Subcutaneous abdominal adipose tissue (tissue), 5 donors: ENCODE results near the gene VSIR.

Source experiments
- H3K27ac ChIP-seq: one replicate; pipeline ENCODE4 v1.7.0; 2013; ENCODE audit warnings: low read depth, mild to moderate bottlenecking, inconsistent platforms, low read length, moderate library complexity
- H3K27me3 ChIP-seq, 5 donors: one replicate each; pipeline ENCODE4 v1.7.0; 2013; ENCODE audit warnings: low read length in 5 of 5, inconsistent platforms in 1 of 5; ENCODE audit not compliant: control insufficient read depth in 5 of 5, insufficient read depth in 4 of 5
- H3K36me3 ChIP-seq, 5 donors: one replicate each; pipeline ENCODE4 v1.7.0; 2013; ENCODE audit warnings: low read length in 5 of 5; ENCODE audit not compliant: control insufficient read depth in 5 of 5, insufficient read depth in 5 of 5
- H3K4me1 ChIP-seq, 5 donors: one replicate each; pipeline ENCODE4 v1.7.0; 2013; ENCODE audit warnings: low read length in 5 of 5, mild to moderate bottlenecking in 3 of 5, moderate library complexity in 1 of 5; ENCODE audit not compliant: control insufficient read depth in 5 of 5, insufficient read depth in 5 of 5
- H3K4me3 ChIP-seq, 5 donors: one replicate each; pipeline ENCODE4 v1.7.0; 2013; ENCODE audit warnings: low read length in 5 of 5, low read depth in 1 of 5
- H3K9ac ChIP-seq, 5 donors: one replicate each; pipeline ENCODE4 v1.7.0; 2013; ENCODE audit warnings: low read length in 5 of 5, mild to moderate bottlenecking in 4 of 5, moderate library complexity in 3 of 5
- H3K9me3 ChIP-seq, 5 donors: one replicate each; pipeline ENCODE4 v1.7.0; 2013; ENCODE audit warnings: low read length in 5 of 5; ENCODE audit not compliant: control insufficient read depth in 5 of 5
- donor health status: healthy.
- donor health status: healthy.
- donor health status: healthy.
- donor health status: healthy.
- donor health status: healthy.

VSIR gene

DNA sequence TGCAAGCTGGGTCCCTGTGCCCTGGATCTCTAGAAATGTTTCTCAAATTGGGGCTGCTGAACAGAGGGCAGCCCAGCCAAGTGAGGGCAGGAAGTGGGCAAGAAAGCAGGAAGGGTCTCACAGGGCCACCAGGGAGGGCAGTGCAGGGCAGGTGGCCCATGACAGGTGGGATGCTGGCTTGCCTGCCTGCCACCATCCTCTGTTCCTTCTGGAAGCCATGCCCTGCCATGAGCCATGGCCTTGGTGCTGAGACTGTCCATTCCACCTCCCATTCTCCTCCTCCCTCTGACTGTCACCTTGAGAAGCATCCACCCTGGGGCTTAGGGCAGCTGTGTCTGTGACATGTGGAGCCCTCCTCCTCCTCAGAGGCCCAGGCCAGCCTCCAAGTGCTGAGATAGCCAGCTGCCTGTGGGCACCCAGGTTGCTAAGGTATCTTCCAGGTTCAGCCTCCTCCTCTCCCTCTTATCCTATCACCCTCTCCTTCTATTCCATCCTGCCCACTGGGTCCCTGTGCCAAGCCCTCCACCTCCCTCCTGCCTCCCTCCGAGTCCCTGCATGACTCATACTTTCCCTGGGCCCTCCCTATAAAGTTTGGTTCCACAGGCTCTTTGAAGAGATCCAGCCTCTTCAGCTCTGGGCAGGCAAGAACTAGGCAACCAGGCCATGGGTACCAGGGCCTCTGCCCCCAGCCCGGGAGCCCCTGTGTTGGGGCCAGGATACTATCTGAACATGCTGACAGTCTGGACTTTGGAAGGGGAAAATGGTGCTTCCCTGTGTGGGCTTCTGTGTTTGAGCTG, 1.3 kb downstream of the VSIR start:
- Histone ChIP-seq H3K9ac (peak overlapping the region; percentile 80 to 98 (median 83)), H3K4me1 (peaks cover 32 to 96% (median 85%) of the 10 kb centered on the region in 5 donors), H3K27me3 (no peaks in the 10 kb centered on the region), H3K27ac (peak overlapping the region; percentile 96), H3K4me3 (peak overlapping the region; percentile 83 to 98 (median 86)), H3K36me3 (peaks cover 0 to 6% (median 4%) of the 10 kb centered on the region in 5 donors), H3K9me3 (no peaks in the 10 kb centered on the region)

DNA sequence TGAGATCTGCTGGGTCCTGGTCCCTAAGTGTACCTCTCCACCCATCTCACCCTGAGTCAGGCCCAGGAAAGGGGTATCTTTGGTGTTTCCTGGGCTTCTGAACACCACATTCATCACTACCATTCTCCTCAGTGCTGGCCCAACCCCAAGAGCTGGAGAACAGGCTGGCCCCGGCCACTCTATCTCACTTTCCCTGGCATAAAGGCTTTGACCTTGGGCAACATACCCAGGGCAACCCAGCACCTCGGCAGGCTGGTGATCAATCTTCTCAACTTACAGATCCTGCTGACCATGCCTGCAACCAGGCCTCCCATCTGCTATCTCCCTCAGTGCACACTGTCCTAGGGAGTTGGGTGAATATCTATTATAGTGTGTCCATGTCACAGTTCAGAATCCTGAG, 2.1 kb downstream of the VSIR start:
- no peaks in the 10 kb centered on the region for H3K9me3 ChIP-seq
- peaks cover 0 to 7% (median 4%) of the 10 kb centered on the region in 5 donors for H3K36me3 ChIP-seq
- H3K27ac ChIP-seq = peak overlapping the region; percentile 96
- no peaks in the 10 kb centered on the region for H3K27me3 ChIP-seq
- peak overlapping the region; percentile 83 to 98 (median 86) for H3K4me3 ChIP-seq
- peak overlapping the region; percentile 0 to 95 (median 80) for H3K9ac ChIP-seq
- H3K4me1 ChIP-seq = peaks cover 37 to 97% (median 93%) of the 10 kb centered on the region in 5 donors

DNA sequence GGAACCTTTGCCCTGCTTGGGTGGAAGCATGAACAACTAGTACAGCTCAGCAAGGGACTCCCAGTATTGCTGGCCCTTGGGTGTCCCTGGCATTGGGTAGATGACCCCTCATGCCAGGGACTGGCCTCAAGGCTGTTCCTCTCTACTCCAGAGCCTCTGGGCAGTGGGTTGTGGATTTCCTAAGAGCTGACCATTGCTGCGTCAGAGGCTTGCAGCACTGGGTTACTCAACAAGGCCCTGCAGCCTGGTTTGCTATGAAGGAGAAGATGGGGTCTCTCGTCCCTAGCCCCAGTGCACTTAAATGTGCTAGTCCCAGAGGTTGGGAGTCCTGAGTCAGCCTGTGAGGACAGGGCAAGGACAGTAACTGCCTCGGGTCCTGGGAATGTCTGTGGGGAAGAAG, 2.5 kb downstream of the VSIR start:
- H3K4me1 ChIP-seq = peaks cover 38 to 97% (median 94%) of the 10 kb centered on the region in 5 donors
- peak overlapping the region; percentile 83 to 98 (median 86) for H3K4me3 ChIP-seq

DNA sequence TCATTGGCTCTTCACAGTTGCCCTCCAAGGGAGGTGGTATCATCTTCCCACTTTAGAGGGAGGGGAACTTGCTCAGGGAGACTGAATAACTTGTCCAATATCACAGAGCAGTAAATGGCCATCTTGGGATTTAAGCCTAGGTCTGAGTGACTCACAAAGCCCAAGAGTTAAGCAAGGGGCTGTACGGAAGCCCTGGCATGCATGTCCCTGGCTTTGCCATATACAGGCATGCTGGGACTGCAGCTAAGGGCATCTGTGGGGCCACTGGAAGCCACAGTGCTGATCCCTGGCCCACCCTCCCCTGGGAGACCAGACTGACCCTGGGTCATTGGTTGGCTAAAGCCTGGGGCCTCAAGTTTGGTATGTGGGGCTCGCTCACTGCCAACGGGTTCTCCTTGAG, 3.1 kb downstream of the VSIR start:
- peak overlapping the region; percentile 96 for H3K27ac ChIP-seq
- peaks cover 0 to 13% (median 4%) of the 10 kb centered on the region in 5 donors for H3K36me3 ChIP-seq
- H3K4me3 ChIP-seq = peak overlapping the region; percentile 83 to 98 (median 86)
- H3K4me1 ChIP-seq = peaks cover 41 to 97% (median 94%) of the 10 kb centered on the region in 5 donors
- H3K9ac ChIP-seq = peak overlapping the region; percentile 22 to 95 (median 63)
- no peaks in the 10 kb centered on the region for H3K9me3 ChIP-seq
- H3K27me3 ChIP-seq = no peaks in the 10 kb centered on the region

More for the DNA sequence above, 2.5 kb downstream of the VSIR start:
- Histone ChIP-seq H3K27ac (peak overlapping the region; percentile 96), H3K9ac (peak overlapping the region in 4 of 5 donors; percentile 63 to 95 (median 82)), H3K9me3 (no peaks in the 10 kb centered on the region), H3K27me3 (no peaks in the 10 kb centered on the region), H3K36me3 (peaks cover 0 to 8% (median 4%) of the 10 kb centered on the region in 5 donors)

DNA sequence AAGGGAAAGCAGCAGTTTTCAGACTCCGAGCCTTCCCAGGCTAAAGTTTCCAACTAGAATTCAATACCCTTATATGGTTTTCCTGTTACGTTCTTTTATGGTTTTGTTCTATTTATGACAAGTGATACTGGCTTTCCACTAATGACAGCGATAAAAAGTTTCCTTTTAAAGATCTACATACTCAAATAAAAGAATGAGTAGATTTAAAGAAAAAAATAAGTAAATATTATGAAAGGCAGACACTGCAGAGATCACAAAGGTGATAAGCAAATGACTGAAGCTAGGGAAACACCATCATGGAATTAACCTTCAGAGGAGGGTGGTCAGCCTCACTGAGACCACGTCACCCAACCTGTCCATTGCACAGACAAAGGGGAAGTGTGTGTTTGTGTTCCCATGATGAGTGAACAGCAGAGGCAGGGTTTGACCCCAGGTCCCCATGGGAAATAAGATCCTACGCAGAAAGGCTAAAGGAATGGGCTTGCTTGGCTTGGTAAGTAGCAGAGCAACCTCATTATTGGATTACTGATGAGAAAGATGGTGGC, 4.0 kb downstream of the VSIR start:
- Histone ChIP-seq H3K9me3 (no peaks in the 10 kb centered on the region), H3K4me1 (peaks cover 46 to 97% (median 95%) of the 10 kb centered on the region in 5 donors), H3K4me3 (peak overlapping the region; percentile 7 to 98 (median 85)), H3K36me3 (peaks cover 0 to 20% (median 6%) of the 10 kb centered on the region in 5 donors), H3K27ac (peak overlapping the region; percentile 96), H3K27me3 (no peaks in the 10 kb centered on the region), H3K9ac (peak overlapping the region in 2 of 5 donors; percentile 15 to 22)

DNA sequence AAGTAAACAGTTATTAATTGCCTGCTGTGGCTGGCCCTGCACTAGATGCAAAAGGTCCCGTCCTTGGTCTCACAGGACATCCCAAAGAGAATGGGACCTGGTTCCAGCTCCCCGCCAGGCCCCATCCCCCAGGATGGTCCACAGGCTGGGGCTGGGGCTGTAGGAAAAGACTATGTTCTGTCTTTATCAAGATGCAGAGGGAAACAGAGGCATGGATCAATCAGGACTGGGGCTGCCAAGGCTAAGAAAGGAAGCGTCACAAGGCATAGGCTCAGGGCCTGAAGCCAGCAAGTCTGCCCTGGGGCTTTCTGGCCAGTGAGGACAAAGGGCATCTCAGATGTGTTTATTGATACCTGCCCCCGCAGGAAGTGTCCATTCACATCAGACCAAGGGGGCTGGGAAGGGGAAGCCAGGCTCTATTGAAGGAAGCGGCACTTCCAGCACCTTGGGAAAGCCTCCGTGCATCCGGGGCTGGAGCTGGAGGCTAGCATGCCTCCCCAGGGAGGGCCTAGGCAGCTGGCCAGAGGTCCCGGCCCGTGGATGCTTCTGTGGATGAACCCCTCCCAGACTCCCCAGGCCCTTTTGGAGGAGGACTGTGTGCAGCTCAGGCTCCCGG, 5.8 kb downstream of the VSIR start:
- peak overlapping the region; percentile 96 for H3K27ac ChIP-seq
- H3K36me3 ChIP-seq = peaks cover 0 to 25% (median 14%) of the 10 kb centered on the region in 5 donors
- H3K4me1 ChIP-seq = peaks cover 45 to 99% (median 96%) of the 10 kb centered on the region in 5 donors
- no peaks in the 10 kb centered on the region for H3K27me3 ChIP-seq
- peak overlapping the region in 3 of 5 donors; percentile 2 to 56 (median 17) for H3K9ac ChIP-seq
- H3K4me3 ChIP-seq = peak overlapping the region; percentile 9 to 36 (median 27)
- no peaks in the 10 kb centered on the region for H3K9me3 ChIP-seq

DNA sequence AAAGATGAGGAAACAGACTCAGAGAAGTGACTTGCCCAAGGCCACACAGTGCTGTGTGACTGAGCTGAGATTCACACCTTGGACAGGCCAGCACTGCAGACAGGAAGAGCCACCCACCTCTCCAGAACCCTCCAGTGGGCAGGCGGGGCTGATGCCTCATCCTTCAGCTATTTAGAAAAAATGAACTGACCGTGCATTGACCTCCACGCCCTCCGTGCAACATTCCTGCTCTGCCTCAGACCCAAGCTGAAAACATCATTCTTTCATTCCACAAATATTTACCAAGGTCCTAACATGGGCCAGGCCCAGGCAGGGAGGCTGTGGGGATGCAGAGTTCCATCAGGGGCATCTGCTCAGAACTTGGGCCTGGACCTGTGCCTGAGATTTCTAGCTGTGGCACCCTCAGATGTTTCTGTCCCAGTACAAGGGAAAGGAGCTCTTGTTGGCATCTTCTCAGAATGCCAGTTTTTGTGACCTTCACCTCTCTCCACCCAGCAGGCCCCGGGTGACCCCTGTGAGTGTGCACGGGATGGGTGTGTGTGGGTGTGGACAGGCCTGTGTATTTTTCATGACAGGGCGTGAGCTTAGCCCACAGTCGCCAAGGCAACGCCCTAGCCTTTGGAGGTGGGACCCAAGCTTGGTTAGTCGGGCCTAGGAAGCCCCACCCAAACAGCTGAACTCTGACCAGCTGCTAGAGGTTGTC, 6.5 kb downstream of the VSIR start:
- H3K9me3 ChIP-seq = no peaks in the 10 kb centered on the region
- H3K4me3 ChIP-seq = peak overlapping the region in 3 of 5 donors; percentile 27 to 36 (median 30)
- peak overlapping the region in 3 of 5 donors; percentile 2 to 56 (median 17) for H3K9ac ChIP-seq
- peak overlapping the region; percentile 96 for H3K27ac ChIP-seq
- peaks cover 45 to 99% (median 96%) of the 10 kb centered on the region in 5 donors for H3K4me1 ChIP-seq
- H3K27me3 ChIP-seq = no peaks in the 10 kb centered on the region
- H3K36me3 ChIP-seq = peaks cover 0 to 31% (median 20%) of the 10 kb centered on the region in 5 donors

DNA sequence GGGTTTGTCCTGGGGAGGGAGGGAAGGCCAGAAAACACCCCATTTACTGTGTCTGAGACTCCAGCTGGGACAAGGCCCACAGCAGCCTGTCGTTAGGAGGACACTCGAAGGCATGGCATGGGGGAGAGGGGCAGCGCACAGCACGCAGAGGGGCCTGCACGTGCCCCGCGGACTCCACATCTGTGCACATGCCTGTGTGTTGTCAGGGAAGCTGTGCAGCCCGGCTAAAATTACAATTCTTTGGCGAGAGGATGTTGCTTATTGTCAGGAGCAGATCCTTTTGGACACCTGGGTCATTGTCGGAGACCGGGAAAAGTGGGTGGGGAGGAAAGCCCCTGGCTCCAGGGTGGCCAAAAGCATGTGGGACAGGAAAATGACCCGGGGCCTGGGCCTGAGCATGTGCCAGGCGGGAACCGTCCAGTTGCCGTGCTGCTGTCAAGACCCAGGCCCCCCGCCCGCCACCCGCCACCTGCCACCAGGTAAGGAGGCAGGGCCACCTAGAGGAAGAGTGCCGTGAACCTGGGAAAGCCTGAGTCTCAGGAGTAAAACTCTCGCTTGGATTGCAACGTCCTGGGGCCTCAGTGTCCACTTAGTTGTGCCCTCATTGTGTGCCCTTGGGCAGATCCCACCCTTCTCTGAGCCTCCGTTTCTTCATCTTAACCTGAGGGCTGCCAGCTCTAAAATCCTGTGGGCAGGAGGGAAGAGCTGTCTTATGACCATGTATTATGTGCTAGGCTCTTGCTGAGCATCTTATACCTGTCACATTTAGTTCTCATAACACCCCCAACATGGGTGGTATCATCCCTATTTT, 7.2 kb downstream of the VSIR start:
- Histone ChIP-seq H3K9me3 (no peaks in the 10 kb centered on the region), H3K36me3 (peaks cover 0 to 39% (median 28%) of the 10 kb centered on the region in 5 donors), H3K27ac (peak overlapping the region; percentile 96), H3K27me3 (no peaks in the 10 kb centered on the region), H3K4me3 (peak overlapping the region in 1 of 5 donors; percentile 9), H3K4me1 (peaks cover 40 to 99% (median 96%) of the 10 kb centered on the region in 5 donors), H3K9ac (peak overlapping the region in 2 of 5 donors; percentile 4 to 40)
